ENCODE measurements around the gene WEE2. TPM values are rescaled to one million over a fixed set of nuclear protein-coding genes. Genes with fewer than 3 reads are reported as not detected.
A peak's percentile ranks its signal among the peaks of the same experiment; 100 is the strongest.
"Not testable (repeated sequence)": the region's sequence is repeated elsewhere in the genome, so short reads cannot be mapped to it uniquely, and the experiment has no call there.

The WEE2 gene
- total RNA-seq, 2 experiments from 2014 or later: not detected

- Mint-ChIP-seq H3K4me1 (ENCODE audit: low read depth) (peaks cover 20% of the 10 kb centered on the region), H3K27ac (peak overlapping the region; percentile 74), H3K9me3 (no peaks in the 10 kb centered on the region), H3K4me3 (no peak overlapping the region), H3K36me3 (peaks cover 5% of the 10 kb centered on the region), H3K27me3 (no peaks in the 10 kb centered on the region)
- peak; percentile 52 for DNase-seq
- intact Hi-C loops (cut with micrococcal nuclease): no loop called here
- POLR2A ChIA-PET: no interaction called here
- CTCF ChIA-PET: interaction anchor here (0.6 to 1.7 kb wide), 3 partner anchors 21 to 80 kb away, joined by 3 to 9 read pairs (median 7); partner anchors contain the start of gene SSBP1
Measured at GRCh38 chr7:141675436-141676215, 32.5 kb upstream of the WEE2 start.

- Mint-ChIP-seq H3K9me3 (no peaks in the 10 kb centered on the region), H3K27me3 (no peaks in the 10 kb centered on the region), H3K36me3 (peaks cover 15% of the 10 kb centered on the region), H3K27ac (no peak overlapping the region), H3K4me3 (no peak overlapping the region), H3K4me1 (ENCODE audit: low read depth) (peaks cover 20% of the 10 kb centered on the region)
- DNase-seq: no peak
- intact Hi-C loops (cut with micrococcal nuclease): no loop called here
- ChIA-PET POLR2A (no interaction called here), CTCF (interaction anchor here (1.7 kb wide), 1 partner anchor 61 kb away, joined by 9 read pairs; the partner anchor contains the start of gene SSBP1)
Measured at GRCh38 chr7:141676618-141677017, 31.5 kb upstream of the WEE2 start.

GRCh38 chr7:141679014-141679413, 29.1 kb upstream of the WEE2 start:
- H3K9me3 Mint-ChIP-seq: no peaks in the 10 kb centered on the region
- H3K27ac Mint-ChIP-seq: no peak overlapping the region
- intact Hi-C loops (cut with micrococcal nuclease): loop anchor here (1.0 kb wide), 2 partner anchors 23 to 25 kb away; partner anchors contain the start of gene DENND11
- H3K4me1 Mint-ChIP-seq (ENCODE audit: low read depth): peaks cover 20% of the 10 kb centered on the region
- peaks cover 24% of the 10 kb centered on the region for H3K36me3 Mint-ChIP-seq
- no peak overlapping the region for H3K4me3 Mint-ChIP-seq
- ChIA-PET CTCF (interaction anchor here (0.7 to 1.6 kb wide), 2 partner anchors 25 to 76 kb away, joined by 3 to 5 read pairs; no protein-coding TSS in a partner anchor), POLR2A (no interaction called here)
- no peaks in the 10 kb centered on the region for H3K27me3 Mint-ChIP-seq
- no peak for DNase-seq

GRCh38 chr7:141685285-141686023, 22.7 kb upstream of the WEE2 start:
- CTCF ChIA-PET: interaction anchor here (0.5 to 1.3 kb wide), 2 partner anchors 53 to 252 kb away, joined by 4 read pairs; partner anchors contain the start of gene SSBP1
- Mint-ChIP-seq H3K9me3 (no peaks in the 10 kb centered on the region), H3K4me1 (ENCODE audit: low read depth) (peaks cover 3% of the 10 kb centered on the region), H3K4me3 (no peak overlapping the region), H3K27ac (no peak overlapping the region), H3K36me3 (peaks cover 38% of the 10 kb centered on the region), H3K27me3 (no peaks in the 10 kb centered on the region)
- DNase-seq: no peak
- POLR2A ChIA-PET: no interaction called here
- intact Hi-C loops (cut with micrococcal nuclease): no loop called here

- CTCF ChIA-PET: interaction anchor here (1.3 kb wide), 1 partner anchor 52 kb away, joined by 4 read pairs; the partner anchor contains the start of gene SSBP1
- H3K36me3 Mint-ChIP-seq: peaks cover 33% of the 10 kb centered on the region
Measured at GRCh38 chr7:141686074-141686473, 22.1 kb upstream of the WEE2 start.

GRCh38 chr7:141686670-141687069, 21.5 kb upstream of the WEE2 start:
- Mint-ChIP-seq H3K4me1 (ENCODE audit: low read depth) (peaks cover 3% of the 10 kb centered on the region), H3K27ac (no peak overlapping the region), H3K36me3 (peaks cover 27% of the 10 kb centered on the region), H3K4me3 (no peak overlapping the region), H3K27me3 (no peaks in the 10 kb centered on the region), H3K9me3 (no peaks in the 10 kb centered on the region)
- intact Hi-C loops (cut with micrococcal nuclease): no loop called here
- POLR2A ChIA-PET: interaction anchor here (0.6 kb wide), 1 partner anchor 35 kb away, joined by 4 read pairs; no protein-coding TSS in a partner anchor
- CTCF ChIA-PET: interaction anchor here (1.3 kb wide), 1 partner anchor 52 kb away, joined by 4 read pairs; the partner anchor contains the start of gene SSBP1
- no peak for DNase-seq

More at GRCh38 chr7:141686074-141686473, 22.1 kb upstream of the WEE2 start:
- Mint-ChIP-seq H3K4me3 (no peak overlapping the region), H3K27ac (no peak overlapping the region), H3K27me3 (no peaks in the 10 kb centered on the region), H3K4me1 (ENCODE audit: low read depth) (peaks cover 3% of the 10 kb centered on the region), H3K9me3 (no peaks in the 10 kb centered on the region)
- POLR2A ChIA-PET: no interaction called here
- DNase-seq: no peak
- intact Hi-C loops (cut with micrococcal nuclease): no loop called here

GRCh38 chr7:141688043-141688442, 20.1 kb upstream of the WEE2 start:
- DNase-seq: no peak
- H3K4me1 Mint-ChIP-seq (ENCODE audit: low read depth): peaks cover 3% of the 10 kb centered on the region
- H3K27me3 Mint-ChIP-seq: no peaks in the 10 kb centered on the region
- intact Hi-C loops (cut with micrococcal nuclease): no loop called here
- ChIA-PET CTCF (no interaction called here), POLR2A (no interaction called here)
- no peaks in the 10 kb centered on the region for H3K9me3 Mint-ChIP-seq
- H3K36me3 Mint-ChIP-seq: peaks cover 20% of the 10 kb centered on the region
- H3K4me3 Mint-ChIP-seq: no peak overlapping the region
- H3K27ac Mint-ChIP-seq: no peak overlapping the region

- H3K4me1 Mint-ChIP-seq (ENCODE audit: low read depth): not testable (repeated sequence)
Measured at GRCh38 chr7:141689072-141689825, 18.9 kb upstream of the WEE2 start.

GRCh38 chr7:141691540-141691939, 16.6 kb upstream of the WEE2 start:
- ChIA-PET POLR2A (no interaction called here), CTCF (no interaction called here)
- Mint-ChIP-seq H3K9me3 (no peaks in the 10 kb centered on the region), H3K36me3 (peaks cover 2% of the 10 kb centered on the region), H3K4me3 (no peak overlapping the region), H3K27me3 (no peaks in the 10 kb centered on the region), H3K4me1 (ENCODE audit: low read depth) (peaks cover 11% of the 10 kb centered on the region), H3K27ac (no peak overlapping the region)
- no peak for DNase-seq
- intact Hi-C loops (cut with micrococcal nuclease): no loop called here

More at GRCh38 chr7:141689072-141689825, 18.9 kb upstream of the WEE2 start:
- H3K27me3 Mint-ChIP-seq; DNase-seq; H3K27ac Mint-ChIP-seq; H3K4me3 Mint-ChIP-seq; CTCF ChIA-PET; POLR2A ChIA-PET; H3K9me3 Mint-ChIP-seq; intact Hi-C loops (cut with micrococcal nuclease): not testable (repeated sequence)
- peaks cover 17% of the 10 kb centered on the region for H3K36me3 Mint-ChIP-seq

GRCh38 chr7:141691961-141692360, 16.2 kb upstream of the WEE2 start:
- Mint-ChIP-seq H3K9me3 (no peaks in the 10 kb centered on the region), H3K27ac (no peak overlapping the region), H3K4me3 (no peak overlapping the region), H3K27me3 (no peaks in the 10 kb centered on the region), H3K36me3 (no peaks in the 10 kb centered on the region), H3K4me1 (ENCODE audit: low read depth) (peaks cover 15% of the 10 kb centered on the region)
- intact Hi-C loops (cut with micrococcal nuclease): no loop called here
- DNase-seq: no peak
- CTCF ChIA-PET: interaction anchor here (0.7 kb wide), 1 partner anchor 404 kb away, joined by 3 read pairs; no protein-coding TSS in a partner anchor
- POLR2A ChIA-PET: no interaction called here

GRCh38 chr7:141693082-141693481, 15.1 kb upstream of the WEE2 start:
- no peaks in the 10 kb centered on the region for H3K9me3 Mint-ChIP-seq
- DNase-seq: no peak
- H3K36me3 Mint-ChIP-seq: no peaks in the 10 kb centered on the region
- H3K4me1 Mint-ChIP-seq (ENCODE audit: low read depth): peaks cover 27% of the 10 kb centered on the region
- H3K4me3 Mint-ChIP-seq: no peak overlapping the region
- intact Hi-C loops (cut with micrococcal nuclease): no loop called here
- CTCF ChIA-PET: no interaction called here
- POLR2A ChIA-PET: no interaction called here
- no peaks in the 10 kb centered on the region for H3K27me3 Mint-ChIP-seq
- no peak overlapping the region for H3K27ac Mint-ChIP-seq
